NCI-H1105 treated with DMSO at 0.1 percent for 48 hours (cell line): ENCODE data around the gene TOLLIP.

Experiments used
- DNase-seq: peaks from one replicate; lab custom pipeline; 2025; lab: John Stamatoyannopoulos, UW

TOLLIP gene

DNA sequence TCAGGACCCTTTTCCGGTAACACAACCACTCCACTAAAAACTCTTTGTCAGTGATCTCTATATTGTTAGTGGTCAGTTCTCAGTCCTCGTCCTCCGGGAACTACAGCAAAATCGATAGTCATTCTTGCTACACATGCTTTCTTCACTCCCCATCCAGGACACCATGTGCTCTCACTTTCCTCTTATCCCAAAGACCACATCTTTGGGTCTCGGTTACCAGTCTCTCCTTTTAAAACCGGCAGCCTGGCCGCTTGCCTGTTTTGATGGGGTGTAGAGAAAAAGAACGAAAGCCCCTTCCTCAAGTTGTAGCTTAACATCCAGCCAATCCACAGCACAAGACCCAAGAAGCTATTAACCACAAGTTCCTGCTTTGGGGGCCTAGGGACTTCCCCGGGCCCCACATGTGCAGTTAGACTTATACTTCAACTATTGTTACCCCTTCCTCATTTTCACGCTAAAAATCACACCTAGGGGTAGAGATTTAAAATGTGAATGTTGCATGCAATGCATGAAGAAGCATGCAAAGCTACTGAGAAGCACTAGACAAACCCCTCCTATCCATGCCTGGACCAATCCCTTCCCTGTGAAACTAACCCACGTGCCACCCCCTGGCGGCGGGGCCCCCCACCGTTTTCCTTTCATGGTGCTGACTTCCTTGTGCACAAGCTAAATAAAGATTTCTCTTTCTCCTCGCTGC is 1.5 kb upstream of the TOLLIP start:
- no peak for DNase-seq

DNA sequence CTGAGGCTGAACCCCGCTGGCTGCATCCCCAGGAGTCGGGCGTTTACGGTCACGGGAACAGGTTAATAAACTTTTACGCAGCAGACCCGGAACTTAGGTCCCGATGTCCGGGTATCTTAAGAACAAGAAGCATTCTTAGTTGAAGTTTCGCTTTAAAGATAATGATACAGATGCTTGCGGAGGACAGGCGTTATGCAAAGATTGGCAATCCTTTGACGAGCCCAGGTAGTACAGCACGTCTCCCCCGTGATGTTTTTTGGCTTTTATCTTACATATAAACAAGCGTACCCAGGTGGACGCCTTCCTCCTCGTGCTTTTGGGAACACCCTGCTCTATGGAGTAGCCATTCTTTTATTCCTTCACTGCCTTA is 871 bp upstream of the TOLLIP start:
- DNase-seq, result no peak

GRCh38 chr11:1308743-1309497 is 512 bp downstream of the TOLLIP start:
- DNase-seq, result no peak

DNA sequence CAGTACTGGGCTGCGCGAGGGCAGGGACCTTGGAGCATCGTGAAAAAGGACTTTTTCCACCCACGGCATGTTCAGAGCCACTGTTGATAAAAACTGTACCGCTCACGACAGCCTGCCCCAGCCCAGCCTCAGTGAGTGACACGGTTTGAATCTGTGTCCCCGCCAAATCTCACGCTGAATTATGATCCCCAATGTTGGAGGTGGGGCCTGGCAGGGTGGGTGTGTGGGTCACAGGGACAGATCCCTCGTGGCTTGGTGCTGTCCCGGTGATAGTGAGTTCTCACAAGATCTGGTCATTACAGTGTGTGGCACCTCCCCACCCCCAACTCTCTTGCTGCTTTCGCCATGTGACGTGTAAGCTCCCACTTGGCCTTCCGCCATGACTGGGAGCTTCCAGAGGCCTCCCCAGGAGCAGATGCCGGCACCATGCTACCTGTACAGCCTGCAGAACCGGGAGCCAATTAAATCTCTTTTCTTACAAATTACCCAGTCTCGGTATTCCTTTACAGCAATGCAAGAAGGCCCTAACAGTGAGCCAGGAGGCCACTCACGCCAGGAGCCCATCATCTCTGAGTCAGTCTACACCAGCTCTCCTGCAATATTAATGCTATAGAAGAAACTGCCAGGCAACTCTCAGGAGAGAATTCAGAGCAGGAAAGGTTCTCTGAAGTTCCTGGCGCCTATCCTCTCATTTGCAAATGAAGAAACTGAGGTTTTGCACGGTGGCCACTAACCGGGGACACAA is 1.3 kb downstream of the TOLLIP start:
- DNase-seq, result no peak

DNA sequence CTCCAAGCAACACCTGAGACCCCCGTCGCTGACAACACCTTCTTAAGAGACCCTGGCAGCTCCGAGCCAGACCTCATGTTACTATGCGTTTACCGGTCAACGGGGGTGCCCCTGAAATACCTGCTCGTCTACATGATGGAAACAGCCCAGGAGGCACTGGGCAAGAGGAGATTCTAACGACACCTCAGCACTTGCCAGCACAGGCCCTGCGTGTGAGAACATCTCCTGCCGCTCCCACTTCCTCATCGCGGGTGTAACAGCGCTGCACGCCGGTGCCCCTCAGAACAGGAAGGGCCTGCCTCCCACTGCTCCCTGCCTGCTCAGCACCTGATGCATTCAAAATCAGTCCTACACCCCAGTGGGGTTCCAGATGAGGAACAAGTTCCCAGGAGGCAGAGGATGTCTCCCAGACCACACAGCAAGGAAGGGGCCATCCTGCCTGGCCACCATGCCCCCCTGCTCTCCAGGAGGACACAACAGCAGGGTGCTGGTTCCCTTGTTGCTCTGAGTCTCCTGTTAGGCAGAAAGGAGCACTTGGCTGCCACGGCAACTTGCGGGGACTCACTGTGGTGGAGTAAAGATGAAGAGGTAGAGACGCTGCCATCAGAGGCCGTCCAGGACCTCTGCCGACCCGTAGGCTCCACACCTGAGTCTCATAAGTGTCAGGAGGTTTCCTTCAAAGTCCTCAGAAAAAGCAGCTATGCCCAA is 2.1 kb downstream of the TOLLIP start:
- DNase-seq, result no peak

DNA sequence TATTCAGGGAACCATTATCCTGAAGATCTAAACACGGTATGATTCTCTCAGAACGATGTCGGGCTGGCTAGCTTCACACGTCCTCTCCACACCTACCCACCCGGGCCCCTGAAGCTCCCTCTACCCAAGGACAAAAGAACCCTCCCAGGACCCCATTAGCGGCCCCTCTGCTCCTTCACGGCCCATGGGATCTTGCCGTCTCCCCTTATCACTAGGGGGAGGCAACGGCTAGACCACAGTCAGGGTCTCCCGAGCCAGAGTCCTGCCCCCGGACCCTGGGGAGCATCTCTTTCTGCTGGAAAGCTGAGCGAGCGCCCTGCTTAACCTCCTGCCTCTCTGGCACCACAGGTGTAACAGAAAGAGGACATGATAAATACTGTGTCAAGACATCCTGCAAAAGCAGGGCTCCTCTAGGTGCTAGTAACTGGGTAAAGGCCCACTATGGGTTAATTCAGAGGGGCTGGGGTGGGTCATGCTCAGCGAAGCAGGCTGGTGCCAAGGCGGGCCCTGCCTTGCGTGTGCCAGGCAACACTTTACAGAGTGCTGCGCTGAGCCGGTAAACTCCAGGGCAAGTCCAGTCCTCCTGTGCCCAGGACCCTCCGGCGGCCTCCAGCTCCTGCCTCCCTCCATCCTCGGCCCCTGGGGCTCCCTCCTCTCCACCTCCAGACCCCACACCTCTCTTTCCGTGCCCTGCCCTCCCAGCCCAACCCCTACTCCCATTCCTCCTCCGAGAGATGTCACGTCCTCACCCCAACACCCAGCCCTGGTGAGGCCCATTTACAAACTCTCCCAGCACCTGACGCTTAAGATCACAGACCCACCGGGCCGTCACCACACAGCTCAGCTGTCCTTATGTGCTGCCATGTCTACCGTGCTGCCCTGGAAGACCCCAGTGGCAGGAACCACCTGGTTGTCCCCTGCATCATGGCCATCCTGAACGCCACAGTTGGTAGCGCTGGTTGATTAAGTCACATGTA is 3.0 kb downstream of the TOLLIP start:
- no peak for DNase-seq

DNA sequence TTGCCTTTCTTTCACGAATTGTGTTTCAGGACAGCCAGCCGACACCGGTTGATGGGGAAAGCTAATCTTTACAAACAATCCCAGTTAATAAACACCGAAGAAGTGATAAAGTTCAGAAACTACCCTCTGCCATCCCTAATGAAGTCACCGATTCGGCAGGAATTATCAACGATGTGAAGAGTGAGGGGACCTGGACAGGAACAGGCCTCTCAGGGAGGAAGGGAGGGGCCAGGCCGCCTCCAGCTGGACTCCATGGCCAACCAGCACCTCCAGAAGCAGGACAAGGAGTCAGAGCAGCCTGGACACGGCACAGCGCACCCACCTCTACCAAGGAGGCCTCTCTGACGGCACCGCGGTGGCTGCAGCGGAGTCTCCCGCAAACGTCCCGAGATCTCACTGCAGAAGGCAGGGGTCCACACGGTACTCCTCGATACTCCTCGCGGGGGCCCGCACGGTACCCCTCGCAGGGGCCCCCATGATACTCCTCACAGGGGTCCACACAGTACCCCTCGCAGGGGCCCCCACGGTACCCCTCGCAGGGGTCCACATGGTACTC is 3.9 kb downstream of the TOLLIP start:
- no peak for DNase-seq

DNA sequence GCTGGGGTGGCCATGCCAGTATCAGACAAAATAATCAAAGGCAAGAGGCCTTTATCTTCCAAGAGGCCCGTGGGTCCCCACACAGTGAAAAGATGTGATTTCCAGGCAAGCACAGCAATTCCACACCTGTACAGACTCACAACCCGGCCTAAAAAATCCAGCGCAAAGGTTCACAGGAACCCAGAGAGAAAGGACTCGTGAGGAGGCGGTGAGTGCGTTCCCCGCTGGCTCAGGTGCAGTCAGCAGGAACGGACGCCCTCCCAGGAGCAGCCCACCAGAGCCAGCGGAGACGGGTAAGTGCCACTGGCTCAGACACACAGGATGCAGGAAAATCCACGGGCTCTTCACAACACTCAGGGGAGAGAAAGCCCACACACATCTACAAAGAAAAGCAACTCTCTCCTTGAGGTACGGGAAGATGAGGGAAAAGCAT is 4.4 kb downstream of the TOLLIP start:
- no peak for DNase-seq

DNA sequence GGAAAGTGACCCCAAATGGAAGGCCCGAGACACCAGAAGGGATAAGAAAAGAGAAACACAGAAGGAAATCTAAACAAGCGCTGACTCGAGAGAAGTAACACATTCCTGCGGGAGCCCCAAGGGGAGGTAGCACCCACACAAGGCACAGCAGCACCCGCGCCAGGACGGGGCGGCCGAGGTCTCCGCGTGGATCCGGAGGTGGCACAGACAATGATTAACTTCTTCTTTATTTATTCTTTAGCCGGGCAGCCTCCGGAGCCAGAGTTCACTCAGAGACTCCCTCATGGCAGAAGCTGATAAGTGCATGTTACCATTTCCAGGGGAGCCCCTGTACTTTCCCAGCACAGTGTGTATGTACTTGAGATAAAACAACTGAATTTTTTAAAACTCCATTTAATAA is 5.1 kb downstream of the TOLLIP start:
- no peak for DNase-seq

- DNase-seq, result no peak
Observed at GRCh38 chr11:1303973-1304372, 5.5 kb downstream of the TOLLIP start.

- DNase-seq, result no peak
Observed at GRCh38 chr11:1303126-1303821, 6.2 kb downstream of the TOLLIP start.

DNA sequence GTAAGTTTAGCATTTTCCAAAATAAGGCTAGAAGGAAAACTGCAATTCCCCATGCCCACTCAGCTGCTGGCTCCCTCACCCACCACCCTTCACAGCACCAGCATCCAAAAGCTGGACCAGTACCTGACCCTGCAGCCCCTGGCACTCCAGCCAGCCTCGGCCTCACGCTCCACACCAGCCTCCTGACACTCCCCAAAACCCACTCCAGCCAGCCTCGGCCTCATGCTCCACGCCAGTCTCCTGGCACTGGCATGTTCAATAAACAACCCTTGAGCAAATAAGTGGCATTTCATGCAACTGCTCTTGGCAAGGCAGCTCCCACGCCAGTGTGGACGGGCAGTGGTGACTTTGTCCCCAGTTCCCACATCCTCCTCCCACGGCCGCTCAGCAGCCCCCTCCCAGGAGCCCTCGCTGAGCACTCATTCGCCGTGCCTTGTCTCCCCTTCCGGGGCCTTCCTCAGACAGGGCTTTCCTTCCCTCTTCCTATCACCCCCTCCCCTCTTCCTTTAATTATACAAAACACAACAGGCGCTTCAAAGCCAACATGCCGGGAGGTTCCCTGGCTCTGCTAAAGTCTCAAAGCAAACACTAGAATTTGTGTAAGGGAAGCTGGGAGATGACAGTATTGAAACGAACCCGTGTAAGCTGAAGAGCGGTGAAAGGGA is 6.8 kb downstream of the TOLLIP start:
- DNase-seq, result no peak

DNA sequence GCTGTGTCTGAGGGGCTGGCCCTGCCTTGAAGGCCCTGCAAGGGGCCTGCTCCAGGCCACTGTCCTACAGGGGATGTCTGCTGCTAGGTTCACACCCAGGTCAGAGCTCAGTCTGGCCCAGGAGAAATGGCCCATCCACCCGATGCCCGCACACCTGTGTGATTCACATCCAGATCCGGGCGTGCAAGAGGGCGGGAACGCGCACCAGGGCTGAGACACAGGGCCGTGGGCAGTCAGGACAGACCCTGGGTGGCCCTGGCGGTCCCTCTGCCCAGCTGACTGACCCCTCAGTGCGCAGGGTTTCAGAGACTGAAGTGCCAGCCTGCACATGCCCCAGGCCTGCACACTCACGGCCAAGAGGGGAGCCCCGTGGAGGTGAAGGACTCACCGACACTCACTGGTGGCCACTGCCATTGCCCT is 7.4 kb downstream of the TOLLIP start:
- no peak for DNase-seq

DNA sequence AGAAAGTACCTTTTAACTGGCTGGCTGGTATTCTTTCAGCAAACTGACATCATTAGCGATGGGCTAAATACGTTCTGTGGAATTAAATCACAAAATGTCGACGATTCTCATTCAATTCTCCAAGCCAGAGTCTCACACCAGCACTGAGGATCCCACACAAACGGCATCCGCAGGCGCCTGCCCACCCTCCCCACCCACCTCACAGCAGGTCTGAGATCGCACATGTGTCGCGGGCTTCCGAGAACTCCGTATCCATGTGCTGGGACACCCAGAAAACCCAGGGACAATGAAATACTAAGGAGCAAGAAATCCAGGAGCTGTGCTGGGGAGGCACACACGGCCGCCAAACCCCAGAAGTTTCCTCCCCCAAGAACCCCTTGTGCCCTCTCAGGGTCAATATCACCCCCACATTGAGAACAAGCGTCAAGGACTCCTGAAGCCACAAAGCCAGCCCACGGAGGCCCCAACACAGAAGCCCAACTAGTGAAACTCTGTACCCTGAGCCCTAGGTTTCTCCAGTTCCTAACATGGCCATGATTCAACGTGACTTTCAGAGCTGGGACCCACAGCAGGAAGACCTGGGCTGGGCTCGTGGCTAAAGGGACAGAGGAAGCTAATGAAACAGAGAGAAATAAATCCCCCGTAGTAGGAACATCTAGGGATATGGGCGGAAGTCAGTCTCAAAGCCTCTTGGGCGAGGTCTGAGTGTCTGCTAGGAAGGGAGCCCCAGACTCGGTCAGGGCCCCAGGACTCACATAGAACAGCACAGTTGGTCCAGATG is 8.0 kb downstream of the TOLLIP start:
- DNase-seq, result no peak

DNA sequence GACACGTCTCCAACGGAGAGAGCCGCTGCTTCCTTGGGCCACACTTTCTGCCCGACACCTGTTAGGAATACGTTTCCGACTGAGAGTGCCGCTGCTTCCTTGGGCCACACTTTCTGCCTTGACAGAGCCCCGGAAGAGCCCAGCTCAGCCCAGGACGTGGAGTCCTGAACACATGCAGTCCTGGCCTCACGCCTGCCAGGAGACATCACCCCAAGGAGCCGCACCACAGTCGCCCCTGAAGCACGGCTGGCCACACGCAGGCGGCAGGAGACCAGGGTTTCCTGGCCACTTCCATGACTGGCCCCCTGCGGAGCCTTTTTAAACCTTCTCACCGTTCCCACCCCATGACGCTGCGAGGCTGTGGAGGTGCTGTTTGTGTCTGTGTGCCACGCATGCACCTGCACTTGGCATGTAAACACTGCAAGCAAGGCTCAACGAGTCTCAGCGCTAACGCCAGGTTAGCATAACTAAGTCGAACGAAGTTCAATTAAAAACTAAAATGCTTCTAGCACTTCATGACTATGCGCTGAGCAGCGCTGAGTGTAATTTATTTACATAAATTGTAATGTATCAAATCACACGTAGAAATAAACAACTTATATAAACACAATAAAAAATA is 8.8 kb downstream of the TOLLIP start:
- no peak for DNase-seq

- DNase-seq, result no peak
Observed at GRCh38 chr11:1300121-1300520, 9.3 kb downstream of the TOLLIP start.

DNA sequence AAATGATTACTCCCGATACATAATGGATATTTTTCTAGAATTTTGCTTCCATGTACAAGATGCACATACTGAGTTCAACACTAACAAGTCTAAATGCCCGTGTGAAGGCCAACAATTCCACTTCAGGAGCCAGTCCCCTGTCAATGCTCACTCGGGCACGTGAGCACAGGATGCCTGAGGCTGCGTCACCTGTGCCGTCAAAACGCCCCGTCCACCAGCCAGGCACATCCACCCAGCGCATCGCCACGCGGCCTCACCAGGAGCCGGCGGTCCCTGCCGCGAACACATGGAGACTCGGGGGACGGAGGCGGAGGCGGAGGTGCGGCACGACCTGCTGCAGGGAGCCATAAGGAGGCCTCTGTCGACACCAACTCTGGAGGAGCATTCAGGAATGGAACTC is 9.8 kb downstream of the TOLLIP start:
- DNase-seq, result no peak

- no peak for DNase-seq
Observed at GRCh38 chr11:1298695-1299492, 10.5 kb downstream of the TOLLIP start.
